ENCODE measurements around the gene PLET1.

DNA sequence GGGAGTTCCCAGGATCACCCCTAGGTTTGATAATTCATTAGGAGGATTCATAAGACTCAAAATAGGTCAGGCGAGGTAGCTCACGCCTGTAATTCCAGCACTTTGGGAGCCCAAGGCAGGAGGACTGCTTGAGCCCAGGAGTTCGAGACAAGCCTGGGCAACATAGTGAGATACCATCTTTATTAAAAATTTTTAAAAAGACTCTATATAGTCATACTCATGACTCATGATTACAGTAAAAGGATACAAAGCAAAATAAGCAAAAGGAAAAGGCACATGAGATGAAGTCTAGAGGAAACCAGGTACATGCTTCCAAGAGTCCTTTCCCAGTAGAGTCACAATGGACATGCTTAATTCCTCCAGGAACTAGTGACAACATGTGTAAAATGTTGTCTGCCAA lies 48.4 kb downstream of the PLET1 start:
- TF ChIP-seq, protein P1, sequence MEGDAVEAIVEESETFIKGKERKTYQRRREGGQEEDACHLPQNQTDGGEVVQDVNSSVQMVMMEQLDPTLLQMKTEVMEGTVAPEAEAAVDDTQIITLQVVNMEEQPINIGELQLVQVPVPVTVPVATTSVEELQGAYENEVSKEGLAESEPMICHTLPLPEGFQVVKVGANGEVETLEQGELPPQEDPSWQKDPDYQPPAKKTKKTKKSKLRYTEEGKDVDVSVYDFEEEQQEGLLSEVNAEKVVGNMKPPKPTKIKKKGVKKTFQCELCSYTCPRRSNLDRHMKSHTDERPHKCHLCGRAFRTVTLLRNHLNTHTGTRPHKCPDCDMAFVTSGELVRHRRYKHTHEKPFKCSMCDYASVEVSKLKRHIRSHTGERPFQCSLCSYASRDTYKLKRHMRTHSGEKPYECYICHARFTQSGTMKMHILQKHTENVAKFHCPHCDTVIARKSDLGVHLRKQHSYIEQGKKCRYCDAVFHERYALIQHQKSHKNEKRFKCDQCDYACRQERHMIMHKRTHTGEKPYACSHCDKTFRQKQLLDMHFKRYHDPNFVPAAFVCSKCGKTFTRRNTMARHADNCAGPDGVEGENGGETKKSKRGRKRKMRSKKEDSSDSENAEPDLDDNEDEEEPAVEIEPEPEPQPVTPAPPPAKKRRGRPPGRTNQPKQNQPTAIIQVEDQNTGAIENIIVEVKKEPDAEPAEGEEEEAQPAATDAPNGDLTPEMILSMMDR (IDR thresholded peaks at IDR 0.05; ENCODE audit: insufficient read depth, low read depth, low read length), result no peak
- no peak for TF ChIP-seq EZH2 (IDR thresholded peaks at IDR 0.05; ENCODE audit: insufficient read depth, low read length)
